TTC549 (cell line): ENCODE data around the gene SLC22A3.
"Not testable (repeated sequence)": the region's sequence is repeated elsewhere in the genome, so short reads cannot be mapped to it uniquely, and the experiment has no call there.

Experiments used
- FAIRE-seq: peaks from 2 replicates; lab custom pipeline; 2012; peaks lifted over from hg19 to GRCh38; lab: Jason Lieb, UNC

Gene SLC22A3

DNA sequence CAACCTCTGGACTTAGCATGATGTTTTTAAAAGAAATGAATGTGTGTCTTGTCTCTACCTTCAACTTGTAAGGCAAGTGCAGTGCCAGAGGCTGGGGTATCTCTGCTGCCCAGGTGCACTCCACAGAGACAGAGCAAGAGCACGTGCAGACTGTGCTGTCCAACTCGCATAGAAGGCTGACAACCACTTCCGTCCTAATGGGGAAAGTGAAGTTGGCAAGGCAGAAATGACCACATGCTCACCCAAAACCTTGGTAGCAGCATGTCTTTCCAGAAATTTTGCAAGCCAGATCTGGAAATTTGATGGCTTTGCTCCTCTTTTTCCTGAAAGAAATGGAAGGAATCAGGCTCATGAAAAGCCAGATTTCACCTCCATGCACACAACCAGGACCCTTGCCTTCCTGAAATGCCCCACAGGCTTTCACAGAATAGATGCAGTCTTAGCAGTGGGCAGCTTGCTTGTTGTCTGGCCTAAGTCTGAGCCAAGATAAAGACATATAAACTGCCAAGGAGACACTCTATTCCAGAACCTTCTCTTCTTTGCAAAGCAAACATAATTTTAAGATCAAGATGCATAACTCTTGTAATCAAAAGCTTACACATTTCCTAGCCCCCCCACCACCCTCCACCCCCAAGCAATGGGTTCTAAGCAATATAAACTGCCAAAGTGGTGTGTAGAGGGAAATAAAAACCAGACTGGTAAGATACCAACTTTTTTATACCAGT is 26.8 kb downstream of the SLC22A3 start:
- FAIRE-seq = no peak

DNA sequence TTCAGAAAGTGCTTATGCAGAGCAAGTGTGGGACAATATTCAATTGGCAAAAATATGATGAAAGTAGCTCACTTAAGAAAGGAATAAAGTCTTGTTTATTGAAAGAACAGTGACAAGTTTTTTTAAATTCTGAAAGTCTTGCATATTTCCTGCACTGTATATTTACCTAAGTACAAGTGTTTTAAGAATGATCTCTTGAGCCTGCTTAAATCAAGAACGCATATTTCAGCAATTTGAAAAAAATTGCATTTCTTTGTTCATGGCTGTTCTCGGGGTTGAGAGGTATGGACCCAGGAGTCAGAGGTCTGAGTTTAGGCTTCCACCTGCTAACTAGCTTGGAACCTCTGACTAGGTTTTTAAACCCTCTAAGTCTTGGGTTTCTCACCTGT is 27.4 kb downstream of the SLC22A3 start:
- FAIRE-seq = no peak

DNA sequence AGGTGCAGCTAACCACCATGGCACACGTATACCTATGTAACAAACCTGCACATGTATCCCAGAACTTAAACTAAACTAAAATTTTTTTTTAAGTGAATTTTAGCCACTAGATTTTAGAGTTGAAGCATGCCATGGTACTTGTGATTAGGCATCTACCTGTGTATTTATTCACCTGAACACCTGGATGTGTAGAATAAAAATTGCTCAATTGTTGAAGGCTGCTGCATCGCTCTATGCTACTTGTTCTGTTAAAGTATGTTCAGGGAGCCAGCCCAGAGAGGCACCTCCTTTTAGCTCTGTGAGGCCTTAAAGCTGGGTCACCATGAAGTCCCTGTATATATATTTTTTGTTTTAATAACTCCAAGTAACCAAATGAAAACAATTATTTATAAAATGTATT is 28.3 kb downstream of the SLC22A3 start:
- no peak for FAIRE-seq

DNA sequence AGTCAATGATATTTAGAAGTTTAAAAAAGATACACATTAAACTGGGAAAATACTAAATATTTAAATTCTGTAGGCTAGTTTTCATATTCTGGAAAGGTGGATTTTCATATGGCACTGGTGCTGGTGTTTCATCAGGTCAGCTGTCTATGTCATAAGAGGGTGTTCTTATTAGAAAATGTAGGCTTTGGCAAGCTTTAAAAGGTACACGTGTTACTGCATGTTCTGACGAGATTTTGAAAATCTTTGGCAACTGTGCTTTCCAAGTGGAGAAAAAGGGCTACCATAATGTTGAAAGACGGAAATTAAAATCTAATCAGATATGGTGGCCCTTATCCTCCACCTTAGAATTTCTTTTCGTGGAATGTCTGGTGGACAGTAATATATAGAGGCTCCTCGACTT is 30.0 kb downstream of the SLC22A3 start:
- FAIRE-seq = no peak

DNA sequence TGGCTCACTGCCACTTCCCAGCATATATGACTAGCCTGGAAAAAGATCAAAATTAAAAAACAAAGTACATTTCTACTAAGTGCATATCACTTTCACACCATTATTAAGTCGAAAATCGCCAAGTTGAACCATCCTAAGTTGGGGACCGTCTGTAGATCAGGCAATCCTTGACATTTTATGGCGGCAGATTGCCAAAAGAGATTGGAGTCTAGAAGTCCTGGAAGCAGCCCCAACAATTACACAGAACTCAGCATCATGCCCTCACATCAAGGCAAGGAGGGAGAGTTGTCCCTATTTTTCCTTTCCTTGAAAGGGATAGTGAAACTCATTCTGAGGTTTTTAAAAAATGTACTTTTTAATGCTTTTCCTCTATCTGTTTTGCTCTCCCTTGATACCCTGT is 30.7 kb downstream of the SLC22A3 start:
- no peak for FAIRE-seq

DNA sequence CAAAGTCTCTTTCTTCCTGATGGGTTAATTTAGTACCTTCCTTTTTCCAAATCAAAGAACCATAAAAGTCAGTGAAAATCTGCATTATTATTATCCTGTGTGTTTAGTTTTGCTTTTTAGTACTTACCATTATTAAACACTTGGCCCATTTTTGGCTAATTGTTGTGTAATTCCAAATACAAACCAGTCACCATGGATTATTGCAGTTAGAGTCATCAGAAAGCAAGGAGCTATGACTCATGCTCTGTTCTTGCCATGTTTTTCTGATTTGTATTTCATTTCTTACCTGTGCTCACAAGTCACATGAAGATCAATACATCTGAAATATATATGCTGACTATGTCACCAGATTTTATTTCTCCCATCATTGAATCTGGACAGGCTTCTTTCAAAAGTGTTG is 31.3 kb downstream of the SLC22A3 start:
- FAIRE-seq = no peak

DNA sequence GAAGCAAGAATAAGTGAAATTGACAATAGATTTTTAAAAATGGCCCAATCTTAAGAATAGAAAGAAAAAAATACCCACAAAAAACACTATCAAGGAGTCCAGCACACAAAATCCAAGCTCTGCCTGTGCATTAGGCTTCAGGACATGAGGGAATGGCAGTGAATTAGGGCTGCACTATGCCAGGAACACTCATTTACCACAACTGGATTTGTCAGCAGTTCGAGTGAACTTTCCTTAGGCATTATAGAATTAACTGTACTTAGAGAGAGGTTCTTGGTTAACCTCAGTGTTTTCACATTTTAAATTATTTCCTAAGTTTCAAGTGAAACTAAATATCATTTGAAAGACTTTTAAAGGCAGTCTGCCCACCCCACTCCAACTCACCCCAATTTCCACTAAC is 34.8 kb downstream of the SLC22A3 start:
- FAIRE-seq = no peak

DNA sequence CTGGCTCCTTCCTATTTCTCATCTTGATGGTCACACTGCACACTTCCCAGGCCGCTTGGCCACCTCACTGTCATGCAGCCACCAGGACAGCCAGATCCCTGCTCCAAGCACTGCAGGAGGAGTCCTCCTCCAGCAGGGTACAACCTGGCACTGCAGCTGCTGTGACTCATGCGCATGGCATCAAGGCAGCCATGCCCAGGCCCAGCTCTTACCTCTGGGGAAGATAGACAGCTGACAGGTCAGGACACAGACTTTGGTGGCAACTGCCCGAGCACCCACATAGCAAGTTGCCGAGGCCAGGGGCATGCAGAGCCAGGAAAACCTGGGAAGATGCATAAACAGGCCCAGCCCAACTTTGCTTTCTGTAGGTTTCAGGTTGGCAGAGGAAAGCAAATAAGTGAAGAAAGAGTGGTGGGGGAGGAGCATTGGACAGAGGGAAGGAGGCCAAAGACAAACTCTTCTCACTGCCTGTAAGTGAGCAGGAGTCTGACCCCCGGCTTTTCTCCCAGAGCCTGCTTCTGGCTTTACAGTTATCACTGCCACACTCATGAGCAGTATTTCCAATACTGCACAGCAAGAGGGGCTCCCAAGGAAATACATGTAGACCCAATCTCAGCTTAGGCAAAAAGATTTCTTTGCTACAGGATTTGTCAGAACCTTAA is 38.8 kb downstream of the SLC22A3 start:
- FAIRE-seq = no peak

DNA sequence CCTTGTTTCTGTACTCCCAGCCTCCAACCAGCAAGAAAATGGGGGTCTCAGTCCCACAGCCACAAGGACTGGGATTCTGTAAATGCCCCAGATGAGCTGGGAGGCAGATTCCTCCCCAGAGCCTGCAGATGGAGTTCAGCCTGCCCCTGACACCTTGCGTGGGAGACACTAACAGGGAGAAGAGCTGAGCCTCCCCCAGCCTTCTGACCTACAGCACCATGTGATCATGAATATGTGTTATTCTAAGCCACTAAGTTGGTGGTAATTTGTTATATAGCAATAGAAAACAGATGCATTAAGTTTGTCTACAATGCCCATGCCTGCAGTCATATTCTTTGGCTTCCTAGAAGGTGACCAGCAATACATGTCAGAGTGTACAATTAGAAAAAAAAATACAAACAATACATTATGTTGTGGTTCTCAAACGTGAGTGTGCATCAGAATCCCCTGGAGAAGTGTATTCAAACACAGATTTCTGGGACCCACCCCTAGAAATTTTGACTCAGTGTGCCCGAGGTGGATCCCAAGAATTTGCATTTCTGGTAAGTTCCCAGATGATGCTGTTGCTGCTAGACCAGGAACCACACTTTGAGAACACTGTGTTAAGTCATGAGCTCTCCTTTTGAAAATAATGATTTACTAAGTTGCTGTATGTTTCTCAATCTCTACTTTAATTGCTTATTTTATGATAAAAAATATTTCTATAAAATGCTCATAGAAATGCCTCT is 39.9 kb downstream of the SLC22A3 start:
- no peak for FAIRE-seq

DNA sequence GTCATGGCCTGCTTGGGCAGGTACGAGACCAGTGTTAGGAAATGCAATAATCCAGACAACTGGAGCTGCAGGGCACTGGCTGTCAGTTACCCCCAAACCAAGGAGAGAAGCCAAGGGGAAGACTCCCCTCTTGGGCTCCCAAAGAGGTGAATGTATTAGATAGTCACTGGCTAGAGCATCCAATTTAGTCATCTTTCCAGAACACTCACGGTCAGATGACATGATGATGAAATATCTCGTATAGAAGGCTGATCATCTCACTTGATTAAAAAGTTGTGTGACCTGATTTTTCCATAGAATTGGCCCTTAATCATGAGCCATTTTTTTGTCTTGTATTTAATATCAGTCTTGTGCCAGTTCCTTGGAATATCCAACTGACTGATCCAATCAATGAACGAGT is 40.7 kb downstream of the SLC22A3 start:
- no peak for FAIRE-seq

DNA sequence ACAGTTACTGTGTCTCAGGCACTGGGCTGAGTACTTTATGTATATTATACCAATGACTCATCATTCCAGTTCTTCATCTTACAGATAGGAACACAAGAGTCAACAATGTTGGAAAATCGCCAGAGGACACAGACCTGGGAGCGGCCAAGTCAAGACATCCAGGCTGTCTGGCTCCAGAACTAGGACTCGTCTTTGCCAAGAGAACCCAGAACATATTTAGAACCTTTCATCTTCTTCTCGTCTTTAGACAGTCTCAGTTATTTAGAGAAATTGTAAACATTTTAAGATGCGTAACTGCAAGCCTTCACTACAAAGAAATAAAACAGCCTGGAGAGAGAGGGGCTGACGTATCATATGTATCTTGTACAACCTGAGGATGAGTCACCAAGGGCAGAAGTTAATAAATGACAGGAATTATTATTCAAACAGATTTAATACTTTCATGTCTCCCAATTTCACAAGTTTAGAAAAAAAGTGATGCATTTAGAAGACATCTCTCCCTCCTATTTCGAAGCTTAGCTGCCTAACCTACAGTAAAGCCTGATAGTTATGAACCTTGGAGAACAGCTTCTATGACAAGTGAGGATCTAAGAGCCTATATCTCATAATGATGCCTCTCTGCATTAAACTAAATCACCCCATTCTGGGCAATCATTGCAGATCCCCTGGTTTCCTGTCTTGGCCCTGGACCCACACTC is 43.4 kb downstream of the SLC22A3 start:
- no peak for FAIRE-seq

DNA sequence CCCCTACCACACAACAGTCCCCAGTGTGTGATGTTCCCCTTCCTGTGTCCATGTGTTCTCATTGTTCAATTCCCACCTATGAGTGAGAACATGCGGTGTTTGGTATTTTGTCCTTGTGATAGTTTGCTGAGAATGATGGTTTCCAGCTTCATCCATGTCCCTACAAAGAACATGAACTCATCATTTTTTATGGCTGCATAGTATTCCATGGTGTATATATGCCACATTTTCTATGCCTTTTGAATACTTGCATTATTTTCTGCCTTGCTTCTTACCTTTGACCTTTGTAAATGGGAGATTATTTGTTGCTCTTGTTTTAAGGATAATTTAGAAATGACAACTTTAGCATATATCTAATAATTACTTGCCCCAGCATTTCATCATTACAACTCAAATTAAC is 45.3 kb downstream of the SLC22A3 start:
- FAIRE-seq = not testable (repeated sequence)

DNA sequence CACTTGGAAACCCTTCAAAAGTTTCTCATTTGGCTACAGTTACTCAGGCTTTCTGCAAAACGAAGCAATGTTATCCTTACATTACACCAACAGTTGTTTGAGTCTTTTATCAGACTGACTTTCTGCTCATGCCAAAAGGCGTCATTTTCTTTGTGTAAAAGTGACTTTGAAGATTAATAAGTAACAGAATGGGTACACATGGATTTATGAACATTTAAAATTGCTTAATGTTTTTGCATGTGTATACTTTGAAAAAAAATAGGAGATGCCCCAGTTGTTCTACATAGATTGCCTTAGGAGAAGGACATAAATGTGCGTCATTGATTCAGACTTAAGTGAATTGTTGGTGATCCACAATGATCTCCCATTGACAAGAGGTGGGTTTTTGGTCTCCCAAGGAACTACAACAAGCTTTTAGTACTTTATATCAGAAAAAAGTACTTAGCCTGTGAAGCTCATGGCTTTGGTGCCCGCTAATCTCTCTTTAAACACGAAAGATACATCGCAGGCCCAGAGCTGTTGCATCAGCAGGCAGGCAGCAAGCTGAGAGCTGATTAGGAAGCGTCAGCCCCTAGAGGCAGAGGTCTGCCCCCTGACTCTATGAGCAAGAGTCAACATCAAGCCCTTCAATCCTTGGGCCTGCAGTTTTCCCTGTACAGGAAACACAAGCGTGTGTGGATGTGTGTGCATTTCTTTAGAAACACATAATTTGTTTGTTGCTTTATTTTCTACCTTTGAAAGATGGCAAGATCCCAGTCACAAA is 45.9 kb downstream of the SLC22A3 start:
- FAIRE-seq = no peak

DNA sequence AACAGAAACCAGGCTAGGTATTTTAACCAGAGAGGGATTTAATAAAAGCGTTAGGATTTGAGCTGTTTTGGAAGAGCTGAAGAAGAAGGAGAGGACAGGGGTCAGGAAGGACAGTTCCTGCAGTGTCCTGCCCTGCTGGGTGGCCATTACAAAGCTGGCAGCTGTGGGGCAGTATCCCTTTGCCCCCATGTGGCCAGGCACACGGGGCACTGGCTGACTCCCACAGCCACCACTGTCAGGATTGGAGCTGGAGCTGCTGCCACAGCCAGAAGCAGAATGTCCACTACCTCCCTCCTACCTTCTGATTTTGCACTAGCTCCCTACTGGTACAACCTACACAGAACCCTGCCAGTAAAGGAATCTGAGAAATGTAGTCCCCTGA is 46.5 kb downstream of the SLC22A3 start:
- FAIRE-seq = no peak

DNA sequence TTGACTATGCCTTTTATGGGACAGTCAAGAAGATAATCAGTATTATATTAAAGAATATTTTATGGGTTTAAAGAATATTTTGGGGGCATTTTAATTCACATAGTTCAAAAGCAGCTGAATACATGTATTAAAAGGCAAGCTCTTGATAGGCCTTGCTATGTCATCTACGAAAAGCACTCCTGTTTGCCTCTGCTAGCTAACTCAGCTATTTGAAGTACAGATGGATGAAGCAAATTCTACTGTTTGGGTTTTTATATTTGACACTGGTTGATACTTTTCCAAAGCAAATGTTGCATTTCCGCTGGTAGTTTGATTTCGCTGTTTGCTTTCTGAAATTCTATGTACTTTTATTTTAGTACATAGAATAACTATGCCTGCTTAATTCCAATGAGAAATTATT is 47.0 kb downstream of the SLC22A3 start:
- no peak for FAIRE-seq

DNA sequence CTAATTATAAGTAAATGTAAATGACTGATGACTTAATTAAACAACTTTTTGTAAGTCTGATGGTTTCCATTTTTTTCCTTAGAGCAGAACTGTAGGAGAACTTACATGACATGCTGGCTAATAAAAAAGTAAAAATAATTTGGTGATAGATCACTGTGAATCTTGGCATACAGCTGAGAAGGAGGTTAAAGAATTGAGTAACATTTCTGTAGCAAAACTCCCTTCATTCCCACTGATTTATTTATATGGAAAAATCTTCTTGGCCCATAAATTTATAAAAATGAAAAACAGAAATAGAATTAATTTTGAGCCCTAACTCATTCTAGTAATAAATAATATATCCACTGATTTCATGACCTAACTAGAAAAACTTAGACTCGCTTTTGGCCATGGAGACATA is 48.1 kb downstream of the SLC22A3 start:
- no peak for FAIRE-seq

DNA sequence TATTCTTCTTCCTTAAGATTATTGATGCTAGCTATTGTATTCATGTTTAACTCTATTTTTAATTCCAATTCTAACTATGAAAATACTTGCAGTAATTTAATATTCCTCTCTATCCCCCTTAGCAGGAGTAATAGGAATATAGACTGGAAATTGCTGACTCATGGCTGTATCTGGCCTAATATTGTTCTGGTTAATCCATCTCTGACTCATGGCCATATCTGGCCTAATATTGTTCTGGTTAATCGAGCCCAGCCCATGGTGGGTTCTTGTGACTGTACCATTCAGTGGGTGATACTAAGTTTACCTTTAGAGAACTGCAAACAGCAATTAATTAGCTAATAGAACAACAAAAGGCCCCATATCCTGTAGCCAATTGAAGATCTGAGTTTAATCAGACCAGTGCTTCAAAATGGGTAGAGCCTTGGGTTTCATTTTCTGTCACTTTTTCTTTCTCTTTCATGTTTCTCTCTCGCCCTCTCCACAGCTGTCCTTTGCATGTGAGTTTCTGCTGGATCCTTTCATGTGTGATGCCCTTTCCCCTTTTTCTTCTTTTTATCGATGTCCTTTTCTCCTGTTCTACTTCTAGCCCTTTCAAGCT is 50.6 kb downstream of the SLC22A3 start:
- no peak for FAIRE-seq

DNA sequence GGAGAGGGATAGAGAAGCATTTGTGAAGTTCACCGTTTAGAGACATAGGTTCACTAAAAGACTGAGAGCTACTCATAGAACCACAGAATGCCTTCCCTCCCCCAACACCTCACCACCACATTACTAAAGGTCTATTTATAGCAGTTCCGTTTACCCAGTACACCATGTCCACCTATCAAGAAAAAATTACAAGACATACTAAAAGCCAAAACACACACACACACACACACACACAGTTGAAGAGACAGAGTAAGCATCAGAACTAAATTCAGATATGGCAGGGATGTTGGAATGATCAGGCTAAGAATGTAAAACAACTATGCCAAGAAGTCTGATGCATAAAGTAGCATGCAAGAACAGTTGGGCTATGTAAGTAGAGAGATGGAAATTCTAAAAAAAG is 52.3 kb downstream of the SLC22A3 start:
- FAIRE-seq = no peak

DNA sequence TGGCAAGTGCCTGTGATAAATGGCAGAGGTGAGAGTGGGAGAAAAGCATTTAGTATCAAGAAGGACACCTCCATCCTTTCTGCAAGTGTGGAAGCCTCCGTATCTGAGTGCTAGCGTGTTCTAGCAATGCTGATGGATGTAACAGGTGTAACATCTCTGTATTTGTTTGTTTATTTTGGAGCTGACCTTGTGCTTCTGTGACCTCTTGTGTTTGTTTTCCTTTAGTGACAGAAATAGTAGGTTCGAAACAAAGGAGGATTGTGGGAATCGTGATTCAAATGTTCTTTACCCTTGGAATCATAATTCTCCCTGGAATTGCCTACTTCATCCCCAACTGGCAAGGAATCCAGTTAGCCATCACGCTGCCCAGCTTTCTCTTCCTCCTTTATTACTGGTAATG is 60.4 kb downstream of the SLC22A3 start:
- no peak for FAIRE-seq

DNA sequence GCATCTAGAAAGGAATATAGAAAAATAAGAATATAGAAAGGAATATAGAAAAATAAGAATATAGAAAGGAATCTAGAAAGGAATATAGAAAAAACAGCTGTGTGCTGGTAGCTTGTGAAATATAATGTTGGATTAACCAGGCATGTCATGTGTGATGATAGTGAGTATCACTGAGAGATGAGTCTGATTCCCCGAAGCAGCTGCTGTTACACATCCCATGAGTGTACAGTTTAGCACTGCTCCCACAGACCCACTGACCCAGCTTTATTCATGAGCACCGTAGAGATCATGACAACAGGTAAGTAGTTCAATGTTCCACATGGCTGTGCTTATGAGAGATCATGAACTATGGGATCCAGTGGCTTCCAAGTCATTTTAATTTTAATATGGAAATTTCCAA is 64.8 kb downstream of the SLC22A3 start:
- FAIRE-seq = no peak

DNA sequence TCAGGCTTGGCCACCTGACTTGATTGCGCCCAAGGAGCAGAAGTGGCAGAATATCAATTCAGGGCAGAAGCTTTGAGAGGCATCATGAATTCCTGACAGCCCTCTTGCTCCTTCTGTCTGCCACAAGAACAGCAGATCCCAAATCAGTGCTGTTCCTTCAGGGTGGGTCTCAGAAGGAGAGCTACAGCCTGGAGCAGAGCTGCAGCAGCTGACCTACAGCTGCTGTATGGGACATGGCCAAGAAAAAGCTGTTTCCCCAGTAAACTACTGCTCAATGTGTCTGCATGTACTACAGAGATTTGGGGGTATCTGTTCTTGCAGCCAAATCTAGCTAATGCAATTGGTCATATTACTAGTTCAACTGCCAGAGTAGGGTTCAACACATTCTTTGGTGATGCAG is 69.0 kb downstream of the SLC22A3 start:
- no peak for FAIRE-seq

DNA sequence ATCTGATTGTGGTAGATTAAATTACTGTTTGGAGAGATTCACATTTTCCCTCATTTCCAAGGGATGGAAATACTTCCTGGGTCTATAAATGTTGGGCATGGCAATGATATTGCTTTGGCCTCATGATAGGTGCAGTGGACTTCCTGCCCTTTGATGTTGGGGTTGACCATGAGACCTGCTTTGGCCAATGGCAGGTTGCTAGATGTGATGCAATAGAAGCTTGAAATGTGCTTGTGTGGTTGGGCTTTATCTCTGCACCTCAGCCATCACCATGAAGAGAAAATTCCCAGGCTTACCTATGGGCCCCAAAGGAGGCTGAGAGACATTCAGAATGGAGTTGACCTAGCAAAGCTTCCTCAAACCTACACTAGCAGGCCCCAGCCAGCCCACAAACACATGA is 69.4 kb downstream of the SLC22A3 start:
- no peak for FAIRE-seq
